ENCODE data around the gene MAGEA2.
"Not testable (repeated sequence)": the region's sequence is repeated elsewhere in the genome, so short reads cannot be mapped to it uniquely, and the experiment has no call there.

- TF ChIP-seq TAF1 (IDR thresholded peaks at IDR 0.05; ENCODE audit: borderline replicate concordance, low read depth, low read length); POLR2A (IDR thresholded peaks at IDR 0.05; ENCODE audit: low read depth, low read length): not testable (repeated sequence)
These were observed 5.3 kb upstream of the MAGEA2 start, which contains the start of gene CSAG3 for GRCh38 chrX:152758918-152759317.
